ENCODE measurements around the gene ZCCHC7. TPM values are rescaled to one million over a fixed set of nuclear protein-coding genes. Genes with fewer than 3 reads are reported as not detected.

ZCCHC7 gene
- total and polyA plus RNA-seq, 10 of the 15 experiments (the other 5 are each of a cell fraction or from before 2014, with no cell fraction given) = 42.9 to 178 (median 53.3) TPM

- H4K20me1 ChIP-seq (ENCODE audit: control insufficient read depth, insufficient read depth) = no peaks in the 10 kb centered on the region
- 100% methylated on average over 1 of the region's 1 CpG for WGBS (ENCODE audit: insufficient coverage, insufficient replicate concordance, low lambda C conversion rate, missing lambda C conversion rate)
- no peak for DNase-seq (ENCODE audit: low read depth, low spot score)
- TF ChIP-seq DPF2 (IDR thresholded peaks at IDR 0.05) = no peak
- no peak for TF ChIP-seq IRF4 (IDR thresholded peaks at IDR 0.05; ENCODE audit: low read depth, low read length)
- TF ChIP-seq PKNOX1 (IDR thresholded peaks at IDR 0.05) = no peak
- TF ChIP-seq ZNF687 (IDR thresholded peaks at IDR 0.05) = no peak
- no peak for TF ChIP-seq YBX1 (IDR thresholded peaks at IDR 0.05)
- no peak for TF ChIP-seq PAX8 (IDR thresholded peaks at IDR 0.05)
- TF ChIP-seq LARP7 (IDR thresholded peaks at IDR 0.05) = no peak
- no peak for TF ChIP-seq ZSCAN29 (IDR thresholded peaks at IDR 0.05)
- no peak for TF ChIP-seq MEF2B (IDR thresholded peaks at IDR 0.05; ENCODE audit: partially characterized antibody, poor library complexity, severe bottlenecking)
- TF ChIP-seq RCOR1 (conservative IDR thresholded peaks at IDR 0.05; ENCODE audit: low read depth, low read length) = no peak
- no peak for TF ChIP-seq HCFC1 (IDR thresholded peaks at IDR 0.05; ENCODE audit: low read length)
- TF ChIP-seq IRF3 (IDR thresholded peaks at IDR 0.05) = no peak
- in situ Hi-C loops (cut with MboI) (no loop called here), intact Hi-C loops (cut with micrococcal nuclease; ENCODE audit: unreplicated experiment) (no loop called here)
- H3K27ac ChIP-seq (ENCODE audit: control insufficient read depth, insufficient read depth) = no peak overlapping the region
- no peak overlapping the region for H2AFZ ChIP-seq (ENCODE audit: control insufficient read depth, low read depth, low read length)
- no peak overlapping the region for H3K9ac ChIP-seq (ENCODE audit: control insufficient read depth, insufficient read depth, low read length)
- ChIA-PET POLR2A (interaction anchor here (1.5 kb wide), 1 partner anchor 12 kb away, joined by 4 read pairs; no protein-coding TSS in a partner anchor), CTCF (interaction anchor here (1.3 to 1.8 kb wide), 2 partner anchors 8 to 14 kb away, joined by 4 to 8 read pairs; no protein-coding TSS in a partner anchor), RAD21 (ENCODE audit: unreplicated experiment) (interaction anchor here (2.1 kb wide), 1 partner anchor 19 kb away, joined by 5 read pairs; no protein-coding TSS in a partner anchor), SMC1A (ENCODE audit: uncharacterized antibody, unreplicated experiment) (interaction anchor here (1.2 to 1.6 kb wide), 3 partner anchors 9 to 37 kb away, joined by 3 to 4 read pairs (median 4); no protein-coding TSS in a partner anchor)
- no peaks in the 10 kb centered on the region for H3K27me3 ChIP-seq (replicated peaks in 1 of 2; ENCODE audit: control insufficient read depth in 2 of 2, insufficient read depth in 2 of 2, low read length in 1 of 2)
- peaks cover 11% of the 10 kb centered on the region for H3K4me1 ChIP-seq (ENCODE audit: control insufficient read depth, insufficient read depth, low read length)
- BruUV-seq (replicated peaks) = no TSS peak
- H3K4me3 ChIP-seq = no peak overlapping the region
- H3K79me2 ChIP-seq (ENCODE audit: control insufficient read depth, insufficient read depth, low read length) = peaks cover 7% of the 10 kb centered on the region
- no peaks in the 10 kb centered on the region; the same call in 2 of the 3 replicates for H3K9me3 ChIP-seq (replicated peaks; ENCODE audit: control insufficient read depth, insufficient read depth, low read length)
- ATAC-seq = no peak
- H3K36me3 ChIP-seq (ENCODE audit: control insufficient read depth in 2 of 2, insufficient read depth in 2 of 2, low read length in 1 of 2) = peaks cover 0 to 18% of the 10 kb centered on the region in 2 experiments; a peak in 3 of 4 replicates
- no peak overlapping the region for H3K4me2 ChIP-seq (ENCODE audit: control insufficient read depth, insufficient read depth)
- no peak for FAIRE-seq
These were observed 45.3 kb downstream of the ZCCHC7 start for GRCh38 chr9:37165644-37166043.

Measured in GM12878 (cell line).